DND-41 (cell line): ENCODE data around the gene DNHD1.

Source experiments
- EZH2 ChIP-seq: IDR thresholded peaks from 3 replicates; pipeline ENCODE4 v1.6.1; 2012; ENCODE audit warnings: borderline replicate concordance, low read depth, mild to moderate bottlenecking, moderate library complexity, low read length, inconsistent platforms; ENCODE audit not compliant: severe bottlenecking
- TF ChIP-seq, protein P1 (sequence below): IDR thresholded peaks from 2 replicates; pipeline ENCODE4 v1.5.1; 2012; ENCODE audit warnings: borderline replicate concordance, low read length, moderate library complexity, mild to moderate bottlenecking; ENCODE audit not compliant: poor library complexity, severe bottlenecking; ENCODE audit errors: extremely low read depth

DNA sequence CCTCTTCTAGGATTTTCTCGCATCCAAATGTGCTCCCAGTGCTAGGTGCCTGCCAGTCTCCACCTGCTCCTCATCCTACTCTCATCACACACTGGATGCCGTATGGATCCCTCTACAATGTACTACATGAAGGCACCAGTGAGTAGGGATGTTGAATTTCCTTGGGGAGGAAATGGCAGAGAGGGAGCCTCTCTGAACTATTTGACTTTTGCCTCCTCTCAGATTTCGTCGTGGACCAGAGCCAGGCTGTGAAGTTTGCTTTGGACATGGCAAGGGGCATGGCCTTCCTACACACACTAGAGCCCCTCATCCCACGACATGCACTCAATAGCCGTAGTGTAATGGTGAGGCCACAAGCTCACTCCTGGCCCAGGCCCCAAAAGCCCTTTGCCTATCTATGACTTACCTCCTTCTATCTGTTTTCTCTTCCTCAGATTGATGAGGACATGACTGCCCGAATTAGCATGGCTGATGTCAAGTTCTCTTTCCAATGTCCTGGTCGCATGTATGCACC lies 112.5 kb downstream of the DNHD1 start:
- TF ChIP-seq, protein P1, sequence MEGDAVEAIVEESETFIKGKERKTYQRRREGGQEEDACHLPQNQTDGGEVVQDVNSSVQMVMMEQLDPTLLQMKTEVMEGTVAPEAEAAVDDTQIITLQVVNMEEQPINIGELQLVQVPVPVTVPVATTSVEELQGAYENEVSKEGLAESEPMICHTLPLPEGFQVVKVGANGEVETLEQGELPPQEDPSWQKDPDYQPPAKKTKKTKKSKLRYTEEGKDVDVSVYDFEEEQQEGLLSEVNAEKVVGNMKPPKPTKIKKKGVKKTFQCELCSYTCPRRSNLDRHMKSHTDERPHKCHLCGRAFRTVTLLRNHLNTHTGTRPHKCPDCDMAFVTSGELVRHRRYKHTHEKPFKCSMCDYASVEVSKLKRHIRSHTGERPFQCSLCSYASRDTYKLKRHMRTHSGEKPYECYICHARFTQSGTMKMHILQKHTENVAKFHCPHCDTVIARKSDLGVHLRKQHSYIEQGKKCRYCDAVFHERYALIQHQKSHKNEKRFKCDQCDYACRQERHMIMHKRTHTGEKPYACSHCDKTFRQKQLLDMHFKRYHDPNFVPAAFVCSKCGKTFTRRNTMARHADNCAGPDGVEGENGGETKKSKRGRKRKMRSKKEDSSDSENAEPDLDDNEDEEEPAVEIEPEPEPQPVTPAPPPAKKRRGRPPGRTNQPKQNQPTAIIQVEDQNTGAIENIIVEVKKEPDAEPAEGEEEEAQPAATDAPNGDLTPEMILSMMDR = no peak
- TF ChIP-seq EZH2 = no peak
